HUES48 (cell line): Measurements from ENCODE around the gene ACOT13.
"Not testable (repeated sequence)": the region's sequence is repeated elsewhere in the genome, so short reads cannot be mapped to it uniquely, and the experiment has no call there.

ENCODE experiments used
- H3K27ac ChIP-seq: one replicate; pipeline ENCODE4 v1.7.0; 2013; ENCODE audit warnings: low read depth, low read length, inconsistent platforms
- H3K27me3 ChIP-seq: 2 replicates; pipeline ENCODE4 v1.6.1; 2013; ENCODE audit warnings: mild to moderate bottlenecking, low read length; ENCODE audit not compliant: control insufficient read depth, insufficient read depth
- H3K36me3 ChIP-seq: 2 replicates; pipeline ENCODE4 v1.6.1; 2013; ENCODE audit warnings: low read length; ENCODE audit not compliant: control insufficient read depth, insufficient read depth
- H3K4me1 ChIP-seq: 2 replicates; pipeline ENCODE4 v1.6.1; 2013; ENCODE audit warnings: mild to moderate bottlenecking, low read length; ENCODE audit not compliant: control insufficient read depth, insufficient read depth
- H3K4me3 ChIP-seq: 2 replicates; pipeline ENCODE4 v1.5.1; 2013; ENCODE audit warnings: mild to moderate bottlenecking, low read depth, low read length
- H3K9ac ChIP-seq: 2 replicates; pipeline ENCODE4 v1.6.1; 2013; ENCODE audit warnings: mild to moderate bottlenecking, low read depth, low read length, moderate library complexity
- H3K9me3 ChIP-seq: 2 replicates; pipeline ENCODE4 v1.6.1; 2013; ENCODE audit warnings: low read length; ENCODE audit not compliant: control insufficient read depth, insufficient read depth

The ACOT13 gene

GRCh38 chr6:24692415-24692814 is 25.5 kb downstream of the ACOT13 start:
- Histone ChIP-seq H3K4me1 (no peaks in the 10 kb centered on the region), H3K4me3 (no peak overlapping the region), H3K9me3 (no peaks in the 10 kb centered on the region), H3K27ac (no peak overlapping the region), H3K9ac (no peak overlapping the region), H3K36me3 (no peaks in the 10 kb centered on the region), H3K27me3 (no peaks in the 10 kb centered on the region)

DNA sequence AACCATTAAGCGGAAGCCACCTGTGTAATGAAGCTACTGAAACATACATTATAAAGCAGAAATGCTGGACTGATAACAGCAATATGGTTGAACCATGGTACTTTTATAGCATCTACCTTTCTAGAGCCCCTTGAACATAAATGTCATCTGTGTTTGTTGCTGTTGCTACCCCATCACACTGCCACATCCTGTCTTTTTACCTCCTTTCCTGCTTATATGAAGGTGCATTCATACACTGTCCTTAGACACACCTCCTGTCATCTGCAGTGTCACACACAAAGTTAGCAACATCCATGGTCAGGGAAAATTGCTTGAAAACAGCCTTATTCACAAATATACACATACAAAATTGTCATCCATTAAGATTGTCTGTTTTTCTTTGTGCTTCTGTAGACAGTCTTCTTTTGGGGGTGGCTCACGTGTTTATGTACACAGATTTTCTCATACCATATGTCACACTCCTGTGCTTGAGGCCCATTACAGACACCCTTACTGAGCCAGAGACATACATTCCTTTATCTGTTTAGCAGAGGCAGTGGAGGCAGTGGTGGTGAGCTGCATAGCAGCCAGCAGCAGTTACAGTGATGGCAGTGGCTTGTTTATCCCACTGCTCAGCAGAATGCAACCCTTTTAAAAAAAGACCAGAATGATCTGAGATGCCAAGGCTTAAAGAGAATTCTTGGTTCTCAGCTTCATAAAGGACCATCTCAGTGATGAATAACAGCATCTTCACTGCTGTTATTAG is 26.1 kb downstream of the ACOT13 start:
- Histone ChIP-seq H3K4me1 (no peaks in the 10 kb centered on the region), H3K9me3 (no peaks in the 10 kb centered on the region), H3K27ac (no peak overlapping the region), H3K4me3 (no peak overlapping the region), H3K27me3 (no peaks in the 10 kb centered on the region), H3K9ac (no peak overlapping the region), H3K36me3 (peaks cover 3% of the 10 kb centered on the region)

GRCh38 chr6:24694198-24694597 is 27.3 kb downstream of the ACOT13 start:
- H3K9ac ChIP-seq = no peak overlapping the region
- H3K27me3 ChIP-seq = no peaks in the 10 kb centered on the region
- peaks cover 12% of the 10 kb centered on the region for H3K36me3 ChIP-seq
- no peaks in the 10 kb centered on the region for H3K4me1 ChIP-seq
- no peaks in the 10 kb centered on the region for H3K9me3 ChIP-seq
- H3K27ac ChIP-seq = no peak overlapping the region
- no peak overlapping the region for H3K4me3 ChIP-seq

GRCh38 chr6:24695635-24696034 is 28.8 kb downstream of the ACOT13 start:
- H3K9ac ChIP-seq, H3K4me1 ChIP-seq, H3K4me3 ChIP-seq, H3K27ac ChIP-seq, H3K9me3 ChIP-seq, H3K27me3 ChIP-seq: not testable (repeated sequence)
- H3K36me3 ChIP-seq = peaks cover 19% of the 10 kb centered on the region

DNA sequence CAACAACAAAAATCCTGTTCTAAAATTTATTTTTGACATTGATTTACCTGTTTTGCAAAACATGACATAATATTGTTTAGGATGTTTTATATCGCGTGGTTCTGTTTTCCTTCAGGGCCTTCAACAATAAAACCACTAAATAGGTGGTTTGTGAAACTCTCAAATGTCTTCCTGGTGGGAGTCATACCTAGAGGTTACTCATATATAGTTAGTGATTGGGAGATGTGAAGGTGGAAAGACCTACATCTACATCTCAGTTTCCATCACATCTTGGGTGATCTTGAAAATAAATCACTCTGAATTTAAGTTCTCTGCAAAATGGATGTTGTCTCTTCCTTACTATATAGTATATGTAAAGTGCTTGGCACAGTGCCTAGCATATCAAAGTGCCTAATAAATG is 29.2 kb downstream of the ACOT13 start:
- no peaks in the 10 kb centered on the region for H3K4me1 ChIP-seq
- H3K36me3 ChIP-seq = peaks cover 23% of the 10 kb centered on the region
- no peak overlapping the region for H3K27ac ChIP-seq
- H3K27me3 ChIP-seq = no peaks in the 10 kb centered on the region
- H3K4me3 ChIP-seq = no peak overlapping the region
- H3K9ac ChIP-seq = no peak overlapping the region
- H3K9me3 ChIP-seq = no peaks in the 10 kb centered on the region

GRCh38 chr6:24699521-24700359 is 32.9 kb downstream of the ACOT13 start:
- peaks cover 53% of the 10 kb centered on the region for H3K36me3 ChIP-seq
- H3K27me3 ChIP-seq = no peaks in the 10 kb centered on the region
- H3K4me3 ChIP-seq = no peak overlapping the region
- H3K4me1 ChIP-seq = no peaks in the 10 kb centered on the region
- no peak overlapping the region for H3K9ac ChIP-seq
- H3K9me3 ChIP-seq = no peaks in the 10 kb centered on the region
- H3K27ac ChIP-seq = no peak overlapping the region

GRCh38 chr6:24702720-24703282 is 35.9 kb downstream of the ACOT13 start:
- peaks cover 83% of the 10 kb centered on the region for H3K36me3 ChIP-seq
- no peaks in the 10 kb centered on the region for H3K9me3 ChIP-seq
- no peaks in the 10 kb centered on the region for H3K27me3 ChIP-seq
- H3K9ac ChIP-seq = no peak overlapping the region
- H3K4me1 ChIP-seq = no peaks in the 10 kb centered on the region
- no peak overlapping the region for H3K27ac ChIP-seq
- H3K4me3 ChIP-seq = no peak overlapping the region

DNA sequence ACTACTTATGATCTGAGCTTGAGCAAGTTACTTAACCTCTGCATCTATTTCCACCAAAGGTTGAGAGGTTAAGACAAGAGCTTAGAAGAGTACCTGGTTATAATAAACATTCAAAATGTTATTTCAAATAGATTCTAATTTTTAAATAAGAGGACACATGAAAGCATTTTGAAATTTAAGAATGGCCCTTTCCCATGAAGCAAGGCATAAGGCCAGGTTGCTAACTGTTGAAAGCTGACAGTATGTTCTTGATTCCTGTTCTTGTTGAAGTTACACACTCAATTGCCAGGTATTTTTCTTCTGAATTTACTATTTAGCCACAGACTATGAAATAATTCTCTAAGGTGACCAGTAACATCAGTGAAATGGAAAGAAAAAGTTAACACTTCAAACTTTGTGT is 37.6 kb downstream of the ACOT13 start:
- Histone ChIP-seq H3K9me3 (no peaks in the 10 kb centered on the region), H3K9ac (no peak overlapping the region), H3K4me1 (no peaks in the 10 kb centered on the region), H3K27ac (no peak overlapping the region), H3K27me3 (no peaks in the 10 kb centered on the region), H3K4me3 (no peak overlapping the region), H3K36me3 (peaks cover 87% of the 10 kb centered on the region)

DNA sequence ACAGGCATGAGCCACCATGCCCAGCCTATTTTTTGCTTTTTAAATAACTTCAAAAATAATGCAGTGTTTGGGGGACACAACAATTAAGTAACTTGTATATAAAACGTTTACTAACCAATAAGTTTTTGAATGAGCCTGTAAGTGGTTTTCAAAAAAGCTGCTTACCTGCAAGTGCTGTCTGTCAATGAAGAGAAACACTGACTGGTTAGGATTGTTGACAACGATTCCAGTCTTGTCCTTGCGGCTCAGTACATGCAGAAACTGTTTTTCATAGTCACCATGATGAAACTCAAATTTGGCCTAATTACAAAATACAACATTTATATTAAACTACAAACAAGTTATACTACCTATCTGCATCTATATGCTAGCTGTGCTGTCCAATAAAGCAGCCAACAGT is 41.7 kb downstream of the ACOT13 start:
- H3K27me3 ChIP-seq = no peaks in the 10 kb centered on the region
- H3K27ac ChIP-seq = no peak overlapping the region
- peaks cover 100% of the 10 kb centered on the region for H3K36me3 ChIP-seq
- no peak overlapping the region for H3K9ac ChIP-seq
- no peak overlapping the region for H3K4me3 ChIP-seq
- no peaks in the 10 kb centered on the region for H3K4me1 ChIP-seq
- H3K9me3 ChIP-seq = no peaks in the 10 kb centered on the region

DNA sequence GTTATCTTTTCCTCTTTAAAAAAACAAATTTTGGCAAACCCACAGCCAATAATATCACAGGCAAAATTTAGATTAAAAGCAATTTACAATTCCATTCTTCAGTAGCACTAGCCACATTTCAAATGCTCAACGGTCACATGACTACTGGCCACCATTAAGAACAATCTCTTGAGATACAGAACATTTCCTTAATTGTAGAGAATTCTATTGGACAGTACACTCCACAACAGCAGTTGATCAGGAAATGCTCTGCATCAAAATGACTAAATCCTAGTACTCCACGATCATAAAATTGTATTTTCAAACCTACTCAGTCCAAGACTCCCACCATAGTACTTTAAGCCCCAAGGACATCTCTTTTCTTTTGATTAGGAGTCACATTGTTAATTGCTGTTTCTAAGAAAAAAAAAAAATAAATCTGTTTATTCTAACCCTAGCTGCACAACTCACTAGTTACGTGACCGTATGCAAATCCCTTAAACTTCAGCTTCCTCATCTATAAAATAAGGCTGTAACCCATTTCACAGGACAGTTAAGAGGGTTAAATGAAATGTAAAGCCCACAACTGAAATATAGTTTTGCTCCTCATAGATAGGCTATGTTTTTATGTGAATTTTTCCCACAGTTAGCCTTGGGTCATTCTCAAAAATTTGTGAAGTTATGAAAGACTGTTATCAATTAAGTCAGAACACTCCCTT is 42.3 kb downstream of the ACOT13 start:
- no peaks in the 10 kb centered on the region for H3K9me3 ChIP-seq
- no peaks in the 10 kb centered on the region for H3K4me1 ChIP-seq
- no peaks in the 10 kb centered on the region for H3K27me3 ChIP-seq
- peaks cover 100% of the 10 kb centered on the region for H3K36me3 ChIP-seq
- H3K4me3 ChIP-seq = no peak overlapping the region
- no peak overlapping the region for H3K9ac ChIP-seq
- H3K27ac ChIP-seq = no peak overlapping the region
